Measurements from ENCODE around the gene DOHH. TPM values are rescaled to one million over a fixed set of nuclear protein-coding genes. Genes with fewer than 3 reads are reported as not detected.
"Not testable (repeated sequence)": the region's sequence is repeated elsewhere in the genome, so short reads cannot be mapped to it uniquely, and the experiment has no call there.

DOHH gene
- total RNA-seq, 1 experiment from 2014 or later, result 12.3 TPM

- H3K36me3 ChIP-seq, result peaks cover 1% of the 10 kb centered on the region; the same call in 1 of the 2 replicates
- H3K9me3 ChIP-seq (replicated peaks), result no peaks in the 10 kb centered on the region
- no peak overlapping the region for H3K27ac ChIP-seq
Observed at GRCh38 chr19:3518659-3519058, 18.2 kb upstream of the DOHH start.

GRCh38 chr19:3518255-3518654 is 17.8 kb upstream of the DOHH start:
- H3K27me3 ChIP-seq, result no peaks in the 10 kb centered on the region
- no peak overlapping the region for H3K4me3 ChIP-seq
- H3K9me3 ChIP-seq (replicated peaks), result no peaks in the 10 kb centered on the region
- H3K36me3 ChIP-seq, result no peaks in the 10 kb centered on the region; the same call in 1 of the 2 replicates
- DNase-seq, result no peak
- H3K4me1 ChIP-seq, result no peaks in the 10 kb centered on the region
- no peak overlapping the region for H3K27ac ChIP-seq

More at GRCh38 chr19:3518659-3519058, 18.2 kb upstream of the DOHH start:
- H3K27me3 ChIP-seq, result no peaks in the 10 kb centered on the region
- DNase-seq, result no peak
- no peaks in the 10 kb centered on the region for H3K4me1 ChIP-seq
- H3K4me3 ChIP-seq, result no peak overlapping the region

GRCh38 chr19:3517638-3518037 is 17.2 kb upstream of the DOHH start:
- Histone ChIP-seq H3K4me3 (no peak overlapping the region), H3K27ac (no peak overlapping the region), H3K4me1 (no peaks in the 10 kb centered on the region), H3K27me3 (no peaks in the 10 kb centered on the region), H3K36me3 (no peaks in the 10 kb centered on the region; the same call in 1 of the 2 replicates), H3K9me3 (replicated peaks) (no peaks in the 10 kb centered on the region)
- no peak for DNase-seq

- Histone ChIP-seq H3K9me3 (replicated peaks) (no peaks in the 10 kb centered on the region), H3K27ac (no peak overlapping the region), H3K4me3 (no peak overlapping the region), H3K36me3 (no peaks in the 10 kb centered on the region; the same call in 1 of the 2 replicates), H3K27me3 (no peaks in the 10 kb centered on the region), H3K4me1 (no peaks in the 10 kb centered on the region)
- no peak for DNase-seq
Observed at GRCh38 chr19:3516675-3517207, 16.3 kb upstream of the DOHH start.

GRCh38 chr19:3515891-3516422 is 15.5 kb upstream of the DOHH start:
- no peaks in the 10 kb centered on the region for H3K9me3 ChIP-seq (replicated peaks)
- no peaks in the 10 kb centered on the region for H3K4me1 ChIP-seq
- DNase-seq, result no peak
- no peaks in the 10 kb centered on the region; the same call in 1 of the 2 replicates for H3K36me3 ChIP-seq
- H3K4me3 ChIP-seq, result no peak overlapping the region
- no peaks in the 10 kb centered on the region for H3K27me3 ChIP-seq
- no peak overlapping the region for H3K27ac ChIP-seq

GRCh38 chr19:3514930-3515329 is 14.5 kb upstream of the DOHH start:
- Histone ChIP-seq H3K4me1 (no peaks in the 10 kb centered on the region), H3K27me3 (no peaks in the 10 kb centered on the region), H3K4me3 (no peak overlapping the region), H3K36me3 (peaks cover 5% of the 10 kb centered on the region), H3K9me3 (replicated peaks) (no peaks in the 10 kb centered on the region), H3K27ac (no peak overlapping the region)
- no peak for DNase-seq

GRCh38 chr19:3513229-3514140 is 13.0 kb upstream of the DOHH start:
- Histone ChIP-seq H3K4me3 (no peak overlapping the region), H3K36me3 (peaks cover 5% of the 10 kb centered on the region), H3K27ac (no peak overlapping the region), H3K9me3 (replicated peaks) (no peaks in the 10 kb centered on the region), H3K27me3 (no peaks in the 10 kb centered on the region), H3K4me1 (no peaks in the 10 kb centered on the region)
- no peak for DNase-seq

GRCh38 chr19:3512562-3513228 is 12.2 kb upstream of the DOHH start:
- no peaks in the 10 kb centered on the region for H3K27me3 ChIP-seq
- no peaks in the 10 kb centered on the region for H3K9me3 ChIP-seq (replicated peaks)
- H3K4me3 ChIP-seq, result no peak overlapping the region
- no peaks in the 10 kb centered on the region for H3K4me1 ChIP-seq
- no peak overlapping the region for H3K27ac ChIP-seq
- no peak for DNase-seq
- peaks cover 5% of the 10 kb centered on the region for H3K36me3 ChIP-seq

GRCh38 chr19:3511506-3512251 is 11.2 kb upstream of the DOHH start:
- no peaks in the 10 kb centered on the region for H3K9me3 ChIP-seq (replicated peaks)
- H3K27me3 ChIP-seq, result no peaks in the 10 kb centered on the region
- no peak overlapping the region for H3K4me3 ChIP-seq
- H3K36me3 ChIP-seq, result peaks cover 5% of the 10 kb centered on the region
- no peaks in the 10 kb centered on the region for H3K4me1 ChIP-seq
- H3K27ac ChIP-seq, result no peak overlapping the region
- DNase-seq, result no peak

- no peak for DNase-seq
- Histone ChIP-seq H3K4me1 (no peaks in the 10 kb centered on the region), H3K9me3 (replicated peaks) (no peaks in the 10 kb centered on the region), H3K36me3 (peaks cover 5% of the 10 kb centered on the region), H3K27me3 (no peaks in the 10 kb centered on the region), H3K4me3 (no peak overlapping the region), H3K27ac (no peak overlapping the region)
Observed at GRCh38 chr19:3510727-3511126, 10.3 kb upstream of the DOHH start.

GRCh38 chr19:3509566-3509989 is 9.1 kb upstream of the DOHH start:
- Histone ChIP-seq H3K9me3 (replicated peaks) (no peaks in the 10 kb centered on the region), H3K4me3 (no peak overlapping the region), H3K27me3 (no peaks in the 10 kb centered on the region), H3K4me1 (no peaks in the 10 kb centered on the region), H3K27ac (no peak overlapping the region), H3K36me3 (peaks cover 5% of the 10 kb centered on the region)
- DNase-seq, result no peak

GRCh38 chr19:3508771-3509535 is 8.5 kb upstream of the DOHH start:
- peaks cover 5% of the 10 kb centered on the region for H3K36me3 ChIP-seq
- H3K4me1 ChIP-seq, result no peaks in the 10 kb centered on the region
- no peak for DNase-seq
- no peaks in the 10 kb centered on the region for H3K9me3 ChIP-seq (replicated peaks)
- H3K27me3 ChIP-seq, result no peaks in the 10 kb centered on the region
- no peak overlapping the region for H3K27ac ChIP-seq
- no peak overlapping the region for H3K4me3 ChIP-seq

GRCh38 chr19:3508121-3508661 is 7.7 kb upstream of the DOHH start:
- H3K9me3 ChIP-seq (replicated peaks); H3K4me3 ChIP-seq; H3K27me3 ChIP-seq; DNase-seq; H3K36me3 ChIP-seq; H3K27ac ChIP-seq; H3K4me1 ChIP-seq: not testable (repeated sequence)

Data from SJCRH30 (cell line).